GM19328 (cell line): ENCODE results near the gene ERF.

ENCODE experiments used
- ATAC-seq: cut with Tn5 transposase; IDR thresholded peaks from one replicate; pipeline ENCODE4 v1.9.1; 2021; ENCODE audit warnings: mild to moderate bottlenecking, moderate library complexity; ENCODE audit not compliant: unreplicated experiment

The ERF gene

DNA sequence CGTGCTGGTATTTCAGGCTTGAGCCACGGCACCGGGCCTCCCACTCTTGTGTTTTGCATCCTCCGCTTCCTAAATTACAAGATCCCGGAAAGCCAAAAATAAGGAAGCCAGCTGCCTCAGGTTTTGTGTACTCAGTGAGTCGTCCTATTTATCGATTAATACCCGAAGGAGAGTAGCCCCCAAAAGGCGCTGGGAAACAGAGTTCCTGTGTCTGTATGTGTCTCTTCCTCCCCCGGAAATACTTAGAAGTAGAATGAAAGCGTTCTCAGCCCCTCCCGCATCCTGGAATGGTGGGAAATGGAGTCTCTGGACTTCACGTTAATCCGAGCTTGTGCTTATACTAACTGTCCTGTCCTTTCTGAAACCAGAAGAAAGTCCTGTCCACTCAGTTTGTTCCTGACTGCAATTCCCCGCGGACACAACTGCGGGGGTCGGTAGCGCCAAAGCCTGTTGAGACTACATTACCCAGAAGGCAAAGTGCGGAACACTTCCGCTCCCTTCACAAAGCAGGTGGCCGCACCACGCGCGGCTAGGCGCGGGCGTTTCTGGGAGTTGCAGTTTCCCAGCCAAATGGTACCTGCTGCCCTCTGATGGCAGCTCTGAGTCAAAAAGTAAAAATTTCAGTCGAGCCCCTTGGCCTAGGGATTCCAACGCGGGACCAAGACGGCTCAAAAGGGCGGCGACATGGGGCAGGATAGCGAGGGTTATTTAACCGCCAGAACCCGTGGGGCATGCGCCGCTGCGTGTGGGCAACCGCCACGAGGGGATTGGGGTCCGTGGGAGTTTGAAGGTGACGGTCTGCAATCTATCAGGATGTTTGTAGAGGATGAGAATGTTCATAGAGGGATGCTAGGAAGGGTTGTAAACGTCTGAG, 10.3 kb downstream of the ERF start:
- no peak for ATAC-seq

DNA sequence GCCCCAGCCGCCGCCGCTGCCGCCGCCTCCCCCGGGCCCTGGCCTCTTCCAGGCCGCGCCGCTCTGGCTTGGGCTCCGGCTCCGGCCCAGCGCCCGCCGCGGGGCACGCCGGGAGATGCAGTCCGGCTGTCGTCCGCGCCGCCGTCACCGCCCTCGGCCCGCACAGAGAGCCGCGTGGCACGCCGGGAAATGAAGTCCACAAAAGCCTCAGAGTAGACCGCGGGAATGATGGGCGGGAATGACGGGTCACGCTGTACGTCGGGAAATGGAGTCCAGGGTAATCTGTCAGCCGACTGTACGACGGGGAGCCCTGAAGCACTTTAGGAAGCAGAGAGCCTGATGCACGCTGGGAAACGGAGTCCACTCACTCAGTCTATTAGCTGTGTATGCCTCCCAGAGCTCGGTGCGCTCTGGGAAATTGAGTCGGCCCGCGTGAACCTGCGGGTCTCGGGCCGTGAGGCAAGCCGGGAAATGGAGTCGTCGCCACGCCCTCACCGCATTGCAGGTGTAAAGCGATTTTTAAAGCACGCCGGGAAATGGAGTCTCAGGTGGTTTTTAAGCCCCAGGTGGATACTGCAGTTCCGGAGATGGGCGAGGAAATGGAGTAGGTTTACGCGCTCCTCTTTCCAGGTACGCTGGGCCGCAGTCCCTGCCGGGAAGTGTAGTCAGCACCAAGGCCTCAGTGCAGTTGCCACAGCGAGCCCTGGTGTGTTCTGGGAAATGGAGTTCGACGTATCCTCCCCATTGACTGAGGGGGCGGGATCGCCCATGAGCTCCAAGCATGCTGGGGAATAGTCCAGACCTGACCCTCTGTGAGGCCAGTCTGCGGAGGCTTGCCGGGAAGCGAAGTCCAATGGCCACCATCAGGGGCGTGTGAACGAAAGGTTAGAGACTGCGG, 12.2 kb downstream of the ERF start, which contains the start of gene GSK3A:
Gene GSK3A, minus strand, starts transcription at position 91 of the 898 bp plus-strand sequence. CDS start 137 bp downstream, outside the sequence.
- peak; percentile 52 for ATAC-seq

DNA sequence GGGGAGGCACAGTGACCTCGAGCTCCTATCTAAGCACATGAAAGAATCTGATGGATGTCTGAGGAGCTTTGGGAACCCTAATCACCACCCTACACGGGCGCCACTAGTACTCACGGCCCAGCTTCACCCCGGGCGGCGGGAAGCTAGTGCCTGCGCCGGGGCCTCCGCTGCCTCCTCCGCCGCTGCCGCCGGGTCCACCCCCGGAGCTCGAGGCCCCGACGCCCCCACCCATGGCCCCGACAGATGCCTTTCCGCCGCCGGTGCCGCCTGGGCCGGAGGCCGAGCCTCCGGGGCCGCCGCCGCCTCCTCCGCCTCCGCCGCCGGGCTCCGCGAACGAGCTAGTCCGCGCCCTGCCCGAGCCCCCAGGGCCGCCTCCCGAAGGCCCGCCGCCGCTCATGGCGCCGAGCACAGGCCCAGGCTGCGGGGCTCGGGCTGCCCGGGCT, 12.8 kb downstream of the ERF start:
- ATAC-seq = peak; percentile 3

DNA sequence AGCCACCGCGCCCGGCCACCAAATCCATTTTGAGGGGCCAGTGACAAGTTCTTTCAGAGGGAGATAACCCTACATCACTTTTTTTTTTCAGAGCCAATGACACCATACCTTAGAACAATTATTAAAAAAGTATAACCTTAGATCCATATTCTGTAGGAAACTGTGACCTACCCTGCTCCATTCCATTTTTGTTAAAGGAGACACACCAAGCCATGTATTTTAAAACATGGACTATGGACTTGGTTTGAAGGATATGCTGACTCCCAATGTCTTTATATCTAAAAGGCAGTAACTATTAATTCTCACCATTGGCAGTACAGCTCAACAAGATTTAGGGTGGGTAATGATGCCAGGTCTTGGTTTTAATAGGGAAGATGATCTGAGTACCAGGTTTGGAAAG, 13.6 kb downstream of the ERF start:
- no peak for ATAC-seq

DNA sequence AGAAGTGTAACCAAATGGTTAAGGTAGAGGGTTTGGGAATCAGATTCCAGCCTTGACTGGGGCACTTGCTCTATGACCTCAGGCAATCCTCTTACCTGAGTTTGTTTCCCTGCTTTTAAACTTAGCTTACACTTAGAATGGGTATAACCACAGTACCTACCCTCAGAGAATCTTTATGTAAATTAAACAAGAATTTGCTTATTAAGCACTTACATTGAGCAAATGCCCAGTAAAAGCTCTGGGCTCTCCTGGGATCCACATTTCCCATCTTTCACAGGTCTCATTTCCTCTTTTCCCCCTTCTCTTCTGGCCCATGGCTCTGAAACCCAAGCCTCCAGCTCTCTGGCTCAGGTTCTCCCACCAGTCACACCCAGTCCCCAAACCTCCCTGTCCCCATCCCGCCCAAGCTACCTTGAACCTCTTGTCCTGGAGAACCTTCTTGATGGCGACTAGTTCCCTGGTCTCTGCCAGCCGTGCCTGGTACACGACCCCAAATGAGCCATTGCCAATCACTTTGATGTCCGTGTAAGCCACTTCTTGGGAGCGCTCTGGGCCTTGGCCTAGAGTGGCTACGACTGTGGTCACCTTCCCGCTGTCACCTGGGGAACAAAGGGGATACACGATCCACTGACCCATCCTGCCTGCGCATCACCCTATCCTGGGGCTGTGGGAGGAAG, 15.2 kb downstream of the ERF start:
- ATAC-seq = no peak

DNA sequence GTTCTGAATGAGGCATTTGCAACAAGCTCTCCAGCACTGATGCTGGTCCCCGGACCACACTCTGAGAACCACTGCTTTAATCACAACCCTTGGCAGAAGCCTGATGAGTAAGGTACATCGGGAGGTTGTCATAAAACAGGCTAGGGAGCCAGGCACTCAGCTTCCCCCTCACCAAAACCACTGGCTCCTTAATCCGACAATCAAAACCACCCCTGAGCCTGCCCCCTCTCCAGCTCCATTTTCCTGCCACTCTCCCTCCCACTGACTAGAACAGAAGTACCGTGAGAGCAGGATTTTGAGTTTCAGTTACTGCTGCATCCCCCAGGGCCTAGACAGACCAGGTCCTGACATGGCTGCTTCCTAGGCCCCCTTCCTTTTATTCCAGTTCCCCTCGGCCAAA, 19.7 kb downstream of the ERF start:
- no peak for ATAC-seq

DNA sequence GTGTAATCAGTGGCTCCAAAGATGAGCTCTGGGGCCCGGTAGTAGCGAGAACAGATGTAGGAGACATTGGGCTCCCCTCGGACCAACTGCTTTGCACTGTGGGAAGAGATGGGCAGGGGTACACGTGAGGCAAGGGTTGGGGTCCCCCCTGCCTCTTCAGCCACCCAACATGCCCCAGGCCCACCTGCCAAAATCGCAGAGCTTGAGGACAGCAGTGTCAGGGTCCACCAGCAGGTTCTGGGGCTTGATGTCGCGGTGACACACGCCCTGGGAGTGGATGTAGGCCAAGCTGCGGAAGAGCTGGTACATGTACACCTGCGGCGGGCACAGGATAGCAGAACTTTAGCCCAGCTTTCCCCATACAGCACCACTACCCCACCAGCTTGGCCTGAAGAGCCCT, 20.6 kb downstream of the ERF start:
- no peak for ATAC-seq

DNA sequence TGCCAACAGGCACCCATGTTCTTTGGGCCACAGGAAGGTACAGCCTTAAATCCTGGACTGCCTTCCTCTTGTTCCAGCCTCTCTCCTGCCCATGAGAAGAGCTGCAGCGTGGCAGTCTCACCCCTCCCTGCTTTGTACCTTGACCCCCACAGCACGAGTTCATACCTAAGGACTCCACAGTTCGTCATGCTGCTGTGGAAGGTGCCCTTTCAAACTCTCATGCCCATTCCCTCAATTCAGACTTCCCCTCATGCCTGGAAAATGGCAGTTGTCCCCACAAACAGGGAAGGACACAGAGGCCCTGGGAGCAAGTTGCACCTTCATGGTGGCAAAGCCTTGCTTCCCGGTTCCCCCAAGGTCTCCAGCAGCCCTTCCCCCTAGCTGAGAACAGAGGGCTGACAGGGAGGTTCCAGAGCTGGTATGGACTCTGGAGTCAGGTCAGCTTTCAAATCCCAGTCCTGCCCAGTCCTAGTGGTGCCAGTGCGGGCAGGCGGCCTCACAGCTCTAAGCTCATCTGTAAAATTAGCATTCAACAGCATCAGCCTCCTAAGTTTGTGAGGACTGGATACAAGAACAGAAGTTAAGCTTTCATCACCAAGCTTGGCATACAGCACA, 21.1 kb downstream of the ERF start:
- no peak for ATAC-seq

DNA sequence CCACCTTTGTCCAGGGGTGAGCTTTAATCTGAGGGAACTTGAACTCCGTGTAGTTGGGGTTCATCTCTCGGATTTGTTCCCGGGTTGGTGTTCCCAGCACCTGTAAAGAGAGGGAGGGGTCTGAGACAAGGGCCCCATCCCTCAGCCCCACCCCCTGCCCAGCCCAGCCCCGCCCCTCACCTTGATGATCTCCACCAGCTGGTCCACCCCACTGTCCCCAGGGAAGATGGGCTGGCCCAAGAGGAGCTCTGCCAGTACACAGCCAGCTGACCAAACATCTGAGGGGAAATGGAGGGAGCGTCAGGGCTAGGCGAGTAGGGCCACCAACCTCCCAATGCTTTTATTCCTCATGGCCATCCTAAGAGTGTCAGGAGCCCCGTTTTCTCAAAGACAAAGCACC, 21.8 kb downstream of the ERF start:
- no peak for ATAC-seq

DNA sequence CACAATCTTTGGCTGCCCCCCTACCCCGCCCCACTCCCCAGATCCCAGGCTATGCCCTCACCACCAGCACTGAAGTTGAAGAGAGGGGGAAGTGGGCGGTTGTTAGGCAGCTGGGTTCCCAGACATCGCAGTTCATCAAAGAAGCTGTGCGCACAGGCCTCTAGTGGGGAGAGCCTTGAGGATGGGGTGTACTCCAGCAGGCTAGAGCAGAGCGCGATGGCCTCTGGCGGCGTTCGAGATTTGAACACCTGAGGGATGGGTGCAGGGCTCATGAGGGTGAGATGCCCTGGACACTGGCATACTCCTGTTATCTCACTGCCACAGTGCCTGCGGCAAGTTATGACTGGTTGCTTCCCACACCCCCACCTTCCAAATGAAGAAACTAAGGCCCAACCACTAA, 22.5 kb downstream of the ERF start:
- ATAC-seq = no peak

DNA sequence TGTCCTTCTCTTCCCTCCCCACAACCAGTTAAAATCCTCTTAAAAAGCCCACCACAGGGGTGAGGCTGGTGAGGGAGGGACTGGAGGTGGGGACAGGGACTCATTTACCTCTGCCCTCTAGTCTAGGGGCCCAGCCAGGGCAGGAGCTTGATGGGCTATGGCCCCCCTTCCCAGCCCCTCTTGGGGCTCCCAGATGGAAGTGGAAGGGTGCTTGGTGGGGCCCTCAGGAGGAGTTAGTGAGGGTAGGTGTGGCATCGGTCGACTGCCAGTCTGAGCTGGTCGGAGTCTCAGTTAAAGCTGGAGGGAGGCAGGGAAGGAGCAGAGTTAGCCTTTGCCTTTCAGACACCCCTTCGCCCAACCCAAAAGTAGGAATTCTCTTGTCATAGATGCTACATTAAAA, 24.4 kb downstream of the ERF start:
- ATAC-seq = no peak

DNA sequence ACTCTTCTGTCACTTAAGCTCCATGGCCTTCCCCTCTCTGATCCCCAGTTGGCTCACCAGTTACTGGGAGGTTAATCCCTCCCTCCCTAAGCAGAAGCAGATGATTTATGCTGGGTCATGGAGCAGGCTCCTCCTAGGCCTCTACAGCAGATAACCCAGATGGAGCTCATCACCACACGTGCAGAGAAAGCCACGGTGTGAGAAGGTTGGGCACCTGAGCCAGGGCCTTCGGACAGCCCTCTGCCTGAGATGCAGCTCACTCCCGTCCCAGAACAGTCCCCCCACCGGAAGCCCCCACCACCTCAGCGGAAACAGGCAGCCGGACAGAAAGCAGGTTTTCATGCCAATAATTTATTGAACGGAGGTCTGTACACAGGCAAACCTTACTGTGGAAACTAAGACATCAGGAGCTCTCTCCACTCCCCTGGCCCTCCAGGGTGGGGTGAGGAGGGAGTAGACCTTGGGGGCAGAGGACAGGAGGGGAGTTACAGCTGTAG, 25.0 kb downstream of the ERF start:
- ATAC-seq = no peak

DNA sequence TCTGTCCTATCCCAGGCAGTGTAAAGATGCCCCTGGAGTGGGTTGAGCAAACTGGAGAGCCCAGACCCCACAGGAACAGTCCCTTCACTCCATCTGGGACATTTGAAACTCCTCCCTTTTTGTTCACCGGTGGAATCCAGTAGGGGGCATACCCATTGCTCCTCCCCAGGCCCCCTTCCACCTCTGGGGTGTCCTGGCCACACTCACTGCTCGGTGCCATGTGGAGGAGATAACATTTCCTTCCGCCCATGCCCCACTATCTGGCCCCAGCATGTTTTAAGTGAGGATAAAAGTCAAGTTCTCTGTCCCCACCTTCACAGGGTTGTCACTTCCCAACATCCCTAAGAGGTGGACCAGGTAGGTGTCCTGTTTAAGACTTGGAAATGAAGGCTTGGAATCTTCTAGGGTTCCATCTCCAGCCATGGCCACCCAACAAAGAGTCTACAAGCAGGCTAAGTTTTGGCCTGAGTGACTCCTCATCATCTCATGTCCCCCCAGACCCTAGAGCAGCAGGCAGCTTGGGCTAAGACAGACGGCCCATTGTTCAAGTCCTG, 25.6 kb downstream of the ERF start:
- no peak for ATAC-seq

DNA sequence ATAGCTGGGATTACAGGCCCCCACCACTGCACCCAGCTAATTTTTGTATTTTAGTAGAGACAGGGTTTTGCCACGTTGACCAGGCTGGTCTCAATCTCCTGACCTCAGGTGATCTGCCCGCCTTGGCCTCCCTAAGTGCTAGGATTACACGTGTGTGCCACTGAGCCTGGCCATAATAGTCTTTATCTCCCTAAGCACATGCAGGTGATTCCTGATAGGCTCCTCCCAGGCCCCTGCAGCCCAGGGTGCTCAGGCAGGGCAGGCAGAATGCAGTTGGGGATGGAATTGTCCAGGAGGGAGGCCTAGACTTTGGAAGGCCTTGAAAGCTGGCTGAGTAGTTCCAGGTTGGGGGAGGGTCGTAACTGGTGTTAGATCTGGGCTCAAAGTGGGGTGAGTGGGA, 26.3 kb downstream of the ERF start:
- ATAC-seq = no peak

DNA sequence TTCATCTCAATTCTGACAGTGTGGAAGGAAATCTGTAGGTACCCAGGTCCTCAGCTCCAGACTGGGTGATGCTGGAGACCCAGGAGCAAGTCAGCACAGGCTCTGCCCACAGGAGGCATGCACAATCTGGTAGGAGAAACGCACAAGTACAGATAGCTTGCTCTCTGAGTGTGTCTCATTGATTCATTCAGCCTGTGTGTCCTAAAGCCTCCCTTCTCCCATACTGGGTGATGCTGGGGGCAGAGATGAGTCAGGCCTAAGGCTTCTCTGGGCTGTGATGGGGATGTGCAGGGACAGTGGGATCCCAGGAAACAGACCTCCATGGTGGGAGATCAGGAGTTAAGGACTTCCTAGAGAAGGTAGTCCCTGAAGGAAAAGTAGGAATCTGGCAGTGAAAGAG, 28.0 kb downstream of the ERF start:
- no peak for ATAC-seq

DNA sequence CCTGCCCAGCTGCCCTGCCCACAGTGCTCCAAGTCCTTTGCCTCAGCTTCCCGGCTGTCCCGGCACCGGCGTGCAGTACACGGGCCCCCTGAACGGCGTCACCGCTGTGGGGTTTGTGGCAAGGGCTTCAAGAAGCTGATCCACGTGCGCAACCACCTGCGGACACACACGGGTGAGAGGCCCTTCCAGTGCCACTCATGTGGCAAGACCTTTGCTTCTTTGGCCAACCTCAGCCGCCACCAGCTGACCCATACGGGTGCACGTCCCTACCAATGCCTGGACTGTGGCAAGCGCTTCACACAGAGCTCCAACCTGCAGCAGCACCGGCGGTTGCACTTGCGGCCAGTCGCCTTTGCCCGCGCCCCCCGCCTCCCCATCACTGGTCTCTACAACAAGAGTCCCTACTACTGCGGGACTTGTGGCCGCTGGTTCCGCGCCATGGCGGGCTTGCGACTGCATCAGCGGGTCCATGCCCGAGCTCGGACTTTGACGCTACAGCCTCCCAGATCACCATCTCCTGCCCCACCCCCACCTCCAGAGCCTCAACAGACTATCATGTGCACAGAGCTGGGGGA, 29.1 kb downstream of the ERF start:
- ATAC-seq = no peak

DNA sequence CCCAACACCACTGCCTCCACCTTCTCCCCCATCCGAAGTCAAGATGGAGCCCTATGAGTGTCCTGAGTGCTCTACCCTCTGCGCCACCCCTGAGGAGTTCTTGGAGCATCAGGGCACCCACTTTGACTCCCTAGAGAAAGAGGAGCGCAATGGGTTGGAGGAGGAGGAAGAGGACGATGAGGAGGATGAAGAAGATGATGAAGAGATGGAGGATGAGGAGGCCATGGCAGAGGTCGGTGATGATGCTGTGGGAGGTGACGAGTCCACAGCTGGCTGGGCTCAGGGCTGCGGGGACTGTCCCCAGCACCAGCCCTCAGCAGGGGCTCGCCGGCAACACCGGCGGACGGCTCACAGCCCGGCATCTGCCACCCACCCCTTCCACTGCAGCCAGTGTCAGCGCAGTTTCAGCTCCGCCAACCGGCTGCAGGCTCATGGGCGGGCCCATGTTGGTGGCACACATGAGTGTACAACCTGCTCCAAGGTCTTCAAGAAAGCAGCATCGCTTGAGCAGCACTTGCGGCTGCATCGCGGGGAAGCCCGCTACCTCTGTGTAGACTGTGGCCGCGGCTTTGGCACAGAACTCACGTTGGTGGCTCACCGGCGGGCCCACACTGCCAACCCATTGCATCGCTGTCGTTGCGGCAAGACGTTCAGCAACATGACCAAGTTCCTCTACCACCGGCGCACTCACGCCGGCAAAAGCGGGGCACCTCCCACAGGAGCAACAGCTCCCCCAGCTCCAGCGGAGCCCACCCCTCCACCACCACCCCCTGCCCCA, 29.8 kb downstream of the ERF start:
- no peak for ATAC-seq

DNA sequence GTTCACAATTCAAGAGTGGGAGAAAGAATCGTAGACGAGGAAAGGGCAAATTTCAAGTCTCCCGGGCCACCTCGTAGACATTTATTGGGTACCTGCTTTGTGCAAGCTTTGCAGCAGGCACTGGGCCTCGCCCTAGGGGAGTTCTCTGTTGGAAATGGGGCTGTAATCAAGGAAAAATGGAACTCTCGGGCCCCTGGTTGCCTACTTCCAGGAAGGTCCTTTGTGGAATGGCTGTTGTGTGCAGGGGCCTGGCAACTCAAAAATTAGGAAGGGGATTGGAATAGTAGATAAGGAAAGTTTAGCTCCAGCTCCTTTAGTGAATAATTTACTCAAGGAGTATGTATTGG, 34.2 kb downstream of the ERF start:
- no peak for ATAC-seq
